ENCODE measurements around the gene CCDC194.

Gene CCDC194

GRCh38 chr19:17393914-17394313, at the start of gene CCDC194:
Gene CCDC194 (minus strand): TSS chr19:17394196. CDS start chr19:17394158, 38 bp downstream.
- no peak for DNase-seq (ENCODE audit: low read depth)

GRCh38 chr19:17441241-17442021, 47.4 kb upstream of the CCDC194 start:
- DNase-seq (ENCODE audit: low read depth), result no peak

- no peak for DNase-seq (ENCODE audit: low read depth)
These were observed 42.9 kb upstream of the CCDC194 start for GRCh38 chr19:17436874-17437267.

GRCh38 chr19:17436094-17436873, 42.3 kb upstream of the CCDC194 start:
- no peak for DNase-seq (ENCODE audit: low read depth)

- no peak for DNase-seq (ENCODE audit: low read depth)
These were observed 41.2 kb upstream of the CCDC194 start for GRCh38 chr19:17435218-17435617.

- no peak for DNase-seq (ENCODE audit: low read depth)
These were observed 37.4 kb upstream of the CCDC194 start for GRCh38 chr19:17431417-17431816.

- DNase-seq (ENCODE audit: low read depth), result no peak
These were observed 35.7 kb upstream of the CCDC194 start for GRCh38 chr19:17429641-17430113.

GRCh38 chr19:17424743-17425365, 30.9 kb upstream of the CCDC194 start:
- no peak for DNase-seq (ENCODE audit: low read depth)

- no peak for DNase-seq (ENCODE audit: low read depth)
These were observed 29.6 kb upstream of the CCDC194 start for GRCh38 chr19:17423429-17424208.

- no peak for DNase-seq (ENCODE audit: low read depth)
These were observed 27.9 kb upstream of the CCDC194 start for GRCh38 chr19:17421942-17422341.

- DNase-seq (ENCODE audit: low read depth), result no peak
These were observed 26.5 kb upstream of the CCDC194 start for GRCh38 chr19:17420475-17420924.

- DNase-seq (ENCODE audit: low read depth), result peak; percentile 85
These were observed 25.9 kb upstream of the CCDC194 start, which contains the start of gene MVB12A for GRCh38 chr19:17419621-17420474. Gene MVB12A (plus strand): TSS chr19:17420047. CDS start chr19:17420136, 89 bp downstream.

- DNase-seq (ENCODE audit: low read depth), result no peak
These were observed 25.2 kb upstream of the CCDC194 start for GRCh38 chr19:17419154-17419620.

GRCh38 chr19:17418710-17419109, 24.7 kb upstream of the CCDC194 start:
- DNase-seq (ENCODE audit: low read depth), result no peak

GRCh38 chr19:17415121-17415520, 21.1 kb upstream of the CCDC194 start:
- no peak for DNase-seq (ENCODE audit: low read depth)

- no peak for DNase-seq (ENCODE audit: low read depth)
These were observed 20.1 kb upstream of the CCDC194 start for GRCh38 chr19:17414097-17414496.

- no peak for DNase-seq (ENCODE audit: low read depth)
These were observed 17.8 kb upstream of the CCDC194 start for GRCh38 chr19:17411801-17412200.

GRCh38 chr19:17409990-17410389, 16.0 kb upstream of the CCDC194 start:
- no peak for DNase-seq (ENCODE audit: low read depth)

- no peak for DNase-seq (ENCODE audit: low read depth)
These were observed 12.8 kb upstream of the CCDC194 start for GRCh38 chr19:17406887-17407196.

GRCh38 chr19:17406046-17406886, 12.3 kb upstream of the CCDC194 start:
- no peak for DNase-seq (ENCODE audit: low read depth)

Data from stimulated activated CD8-positive, alpha-beta memory T cell treated with anti-CD3 and anti-CD28 coated beads, Interleukin-7, amount 100 ng/mL, for 24 hours (primary cell).